LHCN-M2 (cell line): ENCODE data around the gene MYO3B. TPM values are rescaled to one million over a fixed set of nuclear protein-coding genes. Genes with fewer than 3 reads are reported as not detected.

Experiments used
- DNase-seq: peaks from one replicate; pipeline ENCODE4 v3.0.0-alpha.2; 2012; ENCODE audit warnings: low read depth
- total RNA-seq: library from RNA; depleted of rRNA; stranded (reverse); fragments of >200 nt; gene quantifications from 2 replicates; pipeline ENCODE4 v1.2.3, GENCODE V29; 2014

The MYO3B gene
- total RNA-seq, 1 experiment from 2014 or later, result 0.06 TPM

- no peak for DNase-seq
Observed at GRCh38 chr2:170298861-170299429, 121.0 kb downstream of the MYO3B start.

- DNase-seq, result peak; percentile 7
Observed at GRCh38 chr2:170300993-170301392, 123.0 kb downstream of the MYO3B start.

- no peak for DNase-seq
Observed at GRCh38 chr2:170301626-170302025, 123.7 kb downstream of the MYO3B start.

GRCh38 chr2:170305711-170306110, 127.8 kb downstream of the MYO3B start:
- DNase-seq, result no peak

- DNase-seq, result no peak
Observed at GRCh38 chr2:170306293-170306873, 128.4 kb downstream of the MYO3B start.

DNA sequence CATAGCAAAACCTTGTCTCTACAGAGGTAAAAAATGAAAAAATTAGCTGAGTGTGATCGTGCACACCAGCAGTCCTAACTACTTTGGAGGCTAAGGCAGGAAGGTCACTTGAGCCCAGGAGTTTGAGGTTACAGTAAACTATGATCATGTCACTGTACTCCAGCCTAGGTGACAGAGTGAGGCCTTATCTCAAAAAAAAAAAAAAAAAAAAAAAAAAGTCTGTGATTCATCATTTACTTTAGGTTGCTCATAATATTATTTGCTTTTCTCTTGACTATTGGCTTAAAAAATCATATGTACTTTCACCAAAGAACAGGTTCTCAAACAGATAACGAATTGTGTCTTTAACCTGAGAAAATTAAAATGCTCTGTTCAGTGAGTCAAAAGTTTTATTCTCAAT, 129.1 kb downstream of the MYO3B start:
- DNase-seq, result no peak

- DNase-seq, result no peak
Observed at GRCh38 chr2:170307555-170308351, 129.8 kb downstream of the MYO3B start.

DNA sequence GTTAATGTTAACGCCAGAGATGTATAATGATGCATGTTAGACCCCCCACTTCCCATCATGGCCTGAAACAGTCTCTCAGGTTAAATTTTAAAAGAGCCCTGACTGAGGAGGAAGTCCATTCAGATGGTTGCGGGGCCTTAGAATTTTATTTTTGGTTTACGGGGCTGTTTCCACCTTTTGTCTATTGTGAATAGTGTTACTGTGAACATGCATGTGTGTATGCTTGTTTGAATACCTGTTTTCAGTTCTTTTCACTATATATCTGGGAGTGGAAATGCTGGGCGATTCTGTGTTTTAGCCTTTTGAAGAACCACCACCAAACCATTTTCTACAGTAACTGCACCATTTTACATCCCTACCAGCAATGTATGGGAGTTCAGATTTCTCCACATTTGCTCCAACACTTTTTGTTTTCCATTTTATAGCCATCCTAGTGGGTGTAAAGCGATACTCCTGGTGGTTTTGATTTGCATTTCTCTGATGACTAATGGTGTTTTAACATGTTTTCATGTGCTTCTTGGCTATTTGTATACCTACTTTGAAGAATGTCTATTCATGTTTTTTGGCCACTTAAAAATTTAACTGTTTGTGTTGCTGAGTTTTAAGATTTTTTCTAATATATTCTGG, 133.0 kb downstream of the MYO3B start:
- peak; percentile 31 for DNase-seq

GRCh38 chr2:170313347-170313991, 135.5 kb downstream of the MYO3B start:
- peak; percentile 13 for DNase-seq

DNA sequence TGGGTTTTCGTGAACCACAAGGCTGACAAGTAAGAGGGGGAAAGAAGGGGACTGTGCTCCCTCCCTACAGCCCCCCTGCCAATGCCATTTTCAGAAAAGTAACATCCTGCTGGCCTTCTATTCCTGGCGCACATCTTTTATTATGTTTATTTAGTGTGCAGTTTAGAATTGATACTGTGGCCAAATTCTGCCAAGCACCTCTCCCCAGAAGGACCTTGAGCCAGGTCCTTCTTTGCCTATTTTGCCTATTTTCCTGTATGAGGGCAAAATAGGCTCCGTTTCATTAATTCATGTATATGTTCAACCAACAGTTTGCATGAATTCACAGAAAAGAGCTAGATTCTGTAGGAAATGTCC, 136.0 kb downstream of the MYO3B start:
- DNase-seq, result no peak

DNA sequence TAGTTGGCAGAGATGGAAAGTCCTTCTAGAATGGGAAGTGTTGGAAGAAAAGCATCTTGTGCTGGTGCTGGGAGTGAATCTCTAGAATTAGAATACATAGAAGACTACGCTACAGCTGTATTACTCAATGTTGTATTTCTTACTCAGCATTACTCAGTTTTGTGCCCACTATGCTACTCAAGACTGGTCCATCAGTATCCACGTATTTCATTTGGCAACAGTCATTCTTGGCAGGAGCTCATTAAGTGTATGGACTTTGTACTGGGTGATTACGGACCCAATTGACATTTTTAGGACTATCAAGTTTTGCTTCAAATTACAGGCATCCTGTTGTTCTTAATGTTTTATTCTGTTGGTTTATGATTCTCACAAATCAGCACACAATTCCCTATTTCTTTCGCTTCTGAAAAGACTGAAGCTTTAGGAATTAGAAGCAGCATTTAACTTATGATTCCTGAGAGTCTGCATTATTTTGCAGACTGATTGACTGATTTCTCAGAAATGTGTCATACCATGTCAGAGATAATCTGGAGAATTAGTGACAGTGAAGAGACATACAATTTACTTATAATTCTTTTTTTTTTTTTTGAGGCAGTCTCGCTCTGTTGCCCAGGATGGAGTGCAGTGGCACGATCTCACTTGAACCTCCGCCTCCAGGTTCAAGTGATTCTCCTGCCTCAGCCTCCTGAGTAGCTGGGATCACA, 136.9 kb downstream of the MYO3B start:
- no peak for DNase-seq

GRCh38 chr2:170320948-170321347, 143.0 kb downstream of the MYO3B start:
- no peak for DNase-seq

DNA sequence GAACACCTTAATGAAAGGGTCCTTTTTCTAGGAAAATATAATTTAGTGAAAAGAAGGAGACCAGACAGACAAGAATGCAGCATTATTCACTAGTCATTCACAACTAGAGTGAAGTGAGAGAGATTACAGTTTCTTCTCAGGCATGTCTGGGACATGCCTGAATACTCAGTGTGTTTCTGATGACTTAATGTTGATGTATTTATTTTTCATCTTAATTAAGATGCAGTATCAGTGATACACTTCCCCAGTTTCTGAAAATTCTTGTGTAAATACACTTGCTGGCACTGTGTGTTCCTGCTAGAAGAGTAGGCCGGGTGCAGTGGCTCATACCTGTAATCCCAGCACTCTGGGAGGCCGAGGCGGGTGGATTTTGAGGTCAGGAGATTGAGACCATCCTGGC, 143.6 kb downstream of the MYO3B start:
- DNase-seq, result no peak

DNA sequence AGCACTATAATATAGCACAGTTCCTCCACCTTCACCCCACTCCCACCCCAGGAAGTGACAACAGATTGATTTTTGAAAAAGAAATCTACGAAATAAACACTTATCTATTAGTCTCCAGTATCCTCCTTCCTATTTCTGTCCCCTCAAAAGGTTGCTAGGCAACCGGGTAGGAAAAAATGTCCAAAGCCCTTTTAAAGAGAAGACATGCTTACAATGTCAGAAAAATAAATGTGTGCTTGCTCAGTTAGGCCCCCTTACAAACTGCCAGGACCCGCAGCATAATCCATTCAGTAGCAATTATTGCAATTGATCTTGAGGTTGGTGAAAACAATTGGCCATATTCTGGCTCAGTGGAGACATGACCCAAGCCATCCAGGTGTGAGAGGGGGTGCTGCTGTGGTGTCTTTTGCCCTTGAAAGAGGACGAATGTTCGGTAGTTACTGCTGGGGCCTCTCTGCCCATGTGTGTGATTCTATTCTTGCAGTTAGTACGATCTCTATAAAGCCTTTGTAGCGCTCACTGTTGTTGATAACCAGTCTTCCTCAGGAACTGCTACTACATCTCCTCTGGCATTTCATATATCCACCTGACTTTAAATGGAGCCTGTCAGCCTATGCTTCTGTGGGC, 144.3 kb downstream of the MYO3B start:
- no peak for DNase-seq

- DNase-seq, result no peak
Observed at GRCh38 chr2:170323743-170324142, 145.8 kb downstream of the MYO3B start.

DNA sequence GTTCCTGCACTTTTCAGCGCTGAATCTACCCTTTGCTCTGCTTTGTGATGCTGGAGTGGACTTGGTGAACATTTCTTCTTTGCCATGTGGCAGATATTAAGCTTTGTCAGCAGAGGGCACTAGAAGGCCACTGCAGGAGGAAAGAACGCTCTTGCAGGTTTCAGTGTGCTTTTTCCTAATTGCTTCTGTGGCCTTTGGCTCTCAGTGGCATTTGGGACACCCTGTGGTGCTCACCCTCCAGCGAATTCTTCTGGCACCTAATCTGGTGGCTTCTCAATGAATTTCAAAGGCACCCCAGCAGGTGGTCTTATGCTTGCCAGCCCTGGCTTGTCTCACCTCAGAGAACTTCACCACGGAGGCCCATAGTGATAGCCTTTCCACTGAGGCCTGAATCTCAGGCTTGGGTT, 146.7 kb downstream of the MYO3B start:
- peak; percentile 17 for DNase-seq

- DNase-seq, result no peak
Observed at GRCh38 chr2:170330881-170331280, 152.9 kb downstream of the MYO3B start.

- DNase-seq, result no peak
Observed at GRCh38 chr2:170332676-170333402, 154.9 kb downstream of the MYO3B start.

DNA sequence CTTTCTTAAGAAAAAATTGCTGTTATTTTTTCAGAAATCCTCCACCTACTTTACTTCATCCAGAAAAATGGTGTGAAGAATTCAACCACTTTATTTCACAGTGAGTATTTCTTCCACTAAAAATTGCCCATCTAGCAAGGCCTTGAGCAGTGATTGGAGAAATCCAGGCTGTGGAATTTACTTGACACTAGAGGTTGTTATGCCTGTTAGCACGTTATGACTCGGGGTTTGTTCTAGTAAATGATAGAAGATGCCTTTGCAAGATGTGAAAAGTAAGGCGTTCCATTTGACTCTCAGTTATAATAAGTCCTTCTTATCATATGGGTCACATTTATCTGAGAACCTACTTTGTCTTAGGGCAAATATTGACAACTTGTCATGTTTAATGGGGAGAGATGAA, 157.4 kb downstream of the MYO3B start:
- no peak for DNase-seq

- DNase-seq, result no peak
Observed at GRCh38 chr2:170336408-170336807, 158.5 kb downstream of the MYO3B start.
